Liver (tissue), 9 donors: ENCODE measurements around the gene LRMDA. TPM values are rescaled to one million over a fixed set of nuclear protein-coding genes. Genes with fewer than 3 reads are reported as not detected.

Experiments used
- DNase-seq: peaks from one replicate; pipeline ENCODE4 v3.0.0-alpha.2; 2017; ENCODE audit warnings: low spot score
- H3K27ac ChIP-seq, 2 donors: one replicate each; pipeline ENCODE4 v1.7.0; 2013; ENCODE audit warnings: inconsistent platforms in 2 of 2, low read length in 2 of 2, control low read depth in 1 of 2, low read depth in 1 of 2, mild to moderate bottlenecking in 1 of 2
- H3K27me3 ChIP-seq, 4 donors: one replicate each; pipeline versions ENCODE4 v1.6.1 to v1.7.0; 2013; ENCODE audit warnings: low read length in 3 of 4, inconsistent platforms in 1 of 4, mild to moderate bottlenecking in 1 of 4, moderate library complexity in 1 of 4; ENCODE audit not compliant: control insufficient read depth in 4 of 4, insufficient read depth in 4 of 4
- H3K36me3 ChIP-seq, 4 donors: one replicate each; pipeline versions ENCODE4 v1.6.1 to v1.7.0; 2013; ENCODE audit warnings: low read length in 3 of 4, mild to moderate bottlenecking in 3 of 4, low read depth in 1 of 4, moderate library complexity in 1 of 4; ENCODE audit not compliant: control insufficient read depth in 4 of 4, insufficient read depth in 3 of 4
- H3K4me1 ChIP-seq, 4 donors: one replicate each; pipeline versions ENCODE4 v1.6.1 to v1.7.0; 2013; ENCODE audit warnings: low read length in 3 of 4, mild to moderate bottlenecking in 3 of 4, moderate library complexity in 1 of 4; ENCODE audit not compliant: control insufficient read depth in 4 of 4, insufficient read depth in 4 of 4
- H3K4me3 ChIP-seq, 3 donors: one replicate each; pipeline versions ENCODE4 v1.6.1 to v1.7.0; 2013; ENCODE audit warnings: low read length in 3 of 3, control low read depth in 1 of 3, low read depth in 1 of 3, mild to moderate bottlenecking in 1 of 3
- H3K9ac ChIP-seq, 2 donors: one replicate each; pipeline ENCODE4 v1.7.0; 2013; ENCODE audit warnings: low read length in 2 of 2, mild to moderate bottlenecking in 2 of 2, moderate library complexity in 2 of 2, control low read depth in 1 of 2, low read depth in 1 of 2
- H3K9me3 ChIP-seq, 4 donors: one replicate each; pipeline versions ENCODE4 v1.6.1 to v1.7.0; 2013; ENCODE audit warnings: low read length in 3 of 4; ENCODE audit not compliant: control insufficient read depth in 4 of 4
- ATF3 ChIP-seq: IDR thresholded peaks from 2 replicates; pipeline ENCODE4 v1.6.1; 2016; ENCODE audit warnings: antibody characterized with exemption
- CTCF ChIP-seq: fragments of 150-350 bp; IDR thresholded peaks from 2 replicates; pipeline ENCODE4 v1.5.1; 2017; ENCODE audit warnings: improper control_type of control experiment, low read depth, low read length; ENCODE audit not compliant: missing input control
- EGR1 ChIP-seq, 2 donors: IDR thresholded peaks; 2 replicates each; pipeline ENCODE4 v1.6.1; 2016 to 2018; ENCODE audit warnings: antibody characterized with exemption in 2 of 2, low read depth in 2 of 2
- FOXA1 ChIP-seq: IDR thresholded peaks from 2 replicates; pipeline ENCODE4 v1.6.1; 2016; ENCODE audit warnings: antibody characterized with exemption
- FOXA2 ChIP-seq: IDR thresholded peaks from 2 replicates; pipeline ENCODE4 v1.6.1; 2016; ENCODE audit warnings: antibody characterized with exemption
- GABPA ChIP-seq, 2 donors: IDR thresholded peaks in 1 of 2; conservative IDR thresholded peaks in 1 of 2; 2 replicates each; pipeline ENCODE4 v1.6.1; 2016; ENCODE audit warnings: antibody characterized with exemption in 2 of 2, mild to moderate bottlenecking in 1 of 2, moderate library complexity in 1 of 2
- HNF4A ChIP-seq, 2 donors: conservative IDR thresholded peaks; 2 replicates each; pipeline ENCODE4 v1.6.1; 2016; ENCODE audit warnings: antibody characterized with exemption in 2 of 2, mild to moderate bottlenecking in 2 of 2
- HNF4G ChIP-seq: IDR thresholded peaks from 2 replicates; pipeline ENCODE4 v1.6.1; 2016; ENCODE audit warnings: antibody characterized with exemption
- JUND ChIP-seq, 2 donors: IDR thresholded peaks; 2 replicates each; pipeline ENCODE4 v1.6.1; 2016; ENCODE audit warnings: antibody characterized with exemption in 2 of 2
- MAX ChIP-seq: IDR thresholded peaks from 2 replicates; pipeline ENCODE4 v1.6.1; 2016; ENCODE audit warnings: antibody characterized with exemption
- NR2F2 ChIP-seq: IDR thresholded peaks from 2 replicates; pipeline ENCODE4 v1.6.1; 2016; ENCODE audit warnings: antibody characterized with exemption
- RAD21 ChIP-seq, 2 donors: IDR thresholded peaks; 2 replicates each; pipeline ENCODE4 v1.6.1; 2016; ENCODE audit warnings: antibody characterized with exemption in 2 of 2, mild to moderate bottlenecking in 2 of 2
- REST ChIP-seq: IDR thresholded peaks from 2 replicates; pipeline ENCODE4 v1.6.1; 2016; ENCODE audit warnings: antibody characterized with exemption, mild to moderate bottlenecking
- RXRA ChIP-seq, 2 donors: IDR thresholded peaks; 2 replicates each; pipeline ENCODE4 v1.6.1; 2017 to 2018; ENCODE audit warnings: antibody characterized with exemption in 2 of 2, mild to moderate bottlenecking in 1 of 2
- SP1 ChIP-seq: IDR thresholded peaks from 2 replicates; pipeline ENCODE4 v1.6.1; 2018; ENCODE audit warnings: antibody characterized with exemption, mild to moderate bottlenecking
- TAF1 ChIP-seq: conservative IDR thresholded peaks from 2 replicates; pipeline ENCODE4 v1.6.1; 2016; ENCODE audit warnings: antibody characterized with exemption, mild to moderate bottlenecking
- YY1 ChIP-seq: IDR thresholded peaks from 2 replicates; pipeline ENCODE4 v1.6.1; 2016; ENCODE audit warnings: antibody characterized with exemption, mild to moderate bottlenecking
- ZBTB33 ChIP-seq: IDR thresholded peaks from 2 replicates; pipeline ENCODE4 v1.6.1; 2016; ENCODE audit warnings: antibody characterized with exemption
- WGBS: extraction: QIAGEN DNeasy Blood & Tissue Kit; methylation state at CpG from one replicate; pipeline ENCODE4 v1.1.7; 2013; 5-methylcytosine and 5-hydroxymethylcytosine counted together
- polyA plus RNA-seq, 2 donors: library from polyadenylated mRNA; stranded (reverse) in 1 of 2; unstranded in 1 of 2; fragments of 200-250 nt in 1 of 2; fragments of >200 nt in 1 of 2; fragmentation: Nextera tagmentation in 1 of 2; extraction: Ambion mirVana in 1 of 2; gene quantifications; one replicate each; pipeline versions ENCODE4 v1.2.1 to v1.2.3, GENCODE V29; 2013 to 2015
- total RNA-seq, 2 donors: library from RNA; depleted of rRNA; stranded (reverse); fragments of >200 nt; gene quantifications; one replicate each; pipeline ENCODE4 v1.2.3, GENCODE V29; 2014
- donor health status: healthy.
- donor health status: healthy.
- donor health status: healthy.
- donor health status: healthy.
- donor health status: healthy.

LRMDA gene
- total and polyA plus RNA-seq, 4 donors = 7.9 to 15.8 (median 11.3) TPM

- TF ChIP-seq ATF3 = no peak
- TF ChIP-seq HNF4G = no peak
- no peak for TF ChIP-seq TAF1
- no peak for TF ChIP-seq MAX
- no peak for TF ChIP-seq JUND (IDR thresholded peaks at IDR 0.05)
- TF ChIP-seq CTCF = no peak
- TF ChIP-seq EGR1 (IDR thresholded peaks at IDR 0.05; ENCODE audit: low read depth in 2 of 2) = no peak
- TF ChIP-seq HNF4A (conservative IDR thresholded peaks at IDR 0.05) = no peak
Observed at GRCh38 chr10:76488602-76489001, 1057.2 kb downstream of the LRMDA start.

GRCh38 chr10:76491216-76491615, 1059.8 kb downstream of the LRMDA start:
- no peak overlapping the region for H3K9ac ChIP-seq
- TF ChIP-seq REST = no peak
- no peak for TF ChIP-seq EGR1 (IDR thresholded peaks at IDR 0.05; ENCODE audit: low read depth in 2 of 2)
- TF ChIP-seq MAX = no peak
- no peak for TF ChIP-seq SP1
- no peak for TF ChIP-seq ZBTB33
- TF ChIP-seq GABPA (IDR thresholded peaks at IDR 0.05 in 1 of 2, conservative IDR thresholded peaks at IDR 0.05 in 1 of 2) = no peak
- TF ChIP-seq HNF4G = no peak
- TF ChIP-seq ATF3 = no peak
- no peak for TF ChIP-seq FOXA2
- TF ChIP-seq JUND (IDR thresholded peaks at IDR 0.05) = no peak
- TF ChIP-seq YY1 = no peak
- no peak for TF ChIP-seq RAD21 (IDR thresholded peaks at IDR 0.05)
- no peak for TF ChIP-seq FOXA1
- TF ChIP-seq TAF1 = no peak
- no peak for TF ChIP-seq RXRA (IDR thresholded peaks at IDR 0.05)
- TF ChIP-seq NR2F2 = no peak
- TF ChIP-seq HNF4A (conservative IDR thresholded peaks at IDR 0.05) = no peak
- TF ChIP-seq CTCF = no peak
- H3K9me3 ChIP-seq = peaks cover 0 to 3% (median 1%) of the 10 kb centered on the region in 4 donors
- no peaks in the 10 kb centered on the region for H3K36me3 ChIP-seq
- no peaks in the 10 kb centered on the region for H3K27me3 ChIP-seq
- no peak for DNase-seq
- no peak overlapping the region for H3K4me3 ChIP-seq
- H3K27ac ChIP-seq = no peak overlapping the region
- H3K4me1 ChIP-seq = no peaks in the 10 kb centered on the region

More at GRCh38 chr10:76488602-76489001, 1057.2 kb downstream of the LRMDA start:
- Histone ChIP-seq H3K9ac (no peak overlapping the region), H3K27ac (no peak overlapping the region), H3K4me3 (no peak overlapping the region), H3K4me1 (no peaks in the 10 kb centered on the region), H3K36me3 (no peaks in the 10 kb centered on the region), H3K27me3 (no peaks in the 10 kb centered on the region), H3K9me3 (peaks cover 0 to 3% (median 1%) of the 10 kb centered on the region in 4 donors)
- WGBS = 96% methylated on average over 1 of the region's 1 CpG
- DNase-seq = no peak
